Measurements from ENCODE around the gene RABEPK.
"Not testable (repeated sequence)": the region's sequence is repeated elsewhere in the genome, so short reads cannot be mapped to it uniquely, and the experiment has no call there.

Gene RABEPK

GRCh38 chr9:125195591-125195990 lies 4.8 kb upstream of the RABEPK start:
- not testable (repeated sequence) for DNase-seq

GRCh38 chr9:125202846-125203618 lies 2.7 kb downstream of the RABEPK start:
- DNase-seq, result no peak

GRCh38 chr9:125204477-125204876 lies 4.1 kb downstream of the RABEPK start:
- no peak for DNase-seq

- DNase-seq, result no peak
These were observed 13.8 kb downstream of the RABEPK start for GRCh38 chr9:125214186-125214585.

DNA sequence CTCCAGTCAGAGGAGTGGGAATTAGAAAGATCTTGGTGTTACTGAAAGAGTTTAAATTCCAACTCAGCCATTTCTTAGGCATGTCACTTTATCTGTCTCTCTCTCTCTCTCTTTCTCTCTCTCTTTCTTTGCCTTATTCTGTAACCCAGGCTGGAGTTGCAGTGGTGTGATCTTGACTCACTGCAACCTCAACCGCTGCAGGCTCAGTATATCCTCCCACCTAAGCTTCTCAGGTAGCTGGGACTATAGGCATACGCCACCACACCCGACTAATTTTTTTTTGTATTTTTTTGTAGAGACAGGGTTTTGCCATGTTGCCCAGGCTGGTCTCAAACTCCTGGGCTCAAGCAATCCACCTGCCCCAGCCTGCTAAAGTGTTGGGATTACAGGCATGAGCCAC lies 18.3 kb downstream of the RABEPK start:
- DNase-seq, result no peak

GRCh38 chr9:125224858-125225257 lies 24.5 kb downstream of the RABEPK start:
- DNase-seq, result not testable (repeated sequence)

- no peak for DNase-seq
These were observed 27.4 kb downstream of the RABEPK start for GRCh38 chr9:125227761-125228160.

DNA sequence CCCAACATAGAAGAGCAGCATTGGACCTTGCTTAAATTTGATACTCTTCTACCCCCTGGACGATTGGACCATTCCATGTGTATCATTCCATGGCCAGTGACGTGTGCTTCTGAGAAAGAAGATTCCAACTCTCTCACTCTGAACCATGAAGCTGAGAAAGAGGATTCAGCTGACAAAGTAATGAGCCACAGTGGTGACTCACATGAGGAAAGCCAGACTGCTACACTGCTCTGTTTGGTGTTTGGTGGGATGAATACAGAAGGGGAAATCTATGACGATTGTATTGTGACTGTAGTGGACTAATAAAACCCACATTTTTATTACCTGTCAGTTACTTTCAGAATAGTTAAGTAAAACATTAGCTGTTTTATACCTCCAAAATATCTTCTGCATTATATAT lies 33.3 kb downstream of the RABEPK start:
- DNase-seq, result peak; percentile 99

DNA sequence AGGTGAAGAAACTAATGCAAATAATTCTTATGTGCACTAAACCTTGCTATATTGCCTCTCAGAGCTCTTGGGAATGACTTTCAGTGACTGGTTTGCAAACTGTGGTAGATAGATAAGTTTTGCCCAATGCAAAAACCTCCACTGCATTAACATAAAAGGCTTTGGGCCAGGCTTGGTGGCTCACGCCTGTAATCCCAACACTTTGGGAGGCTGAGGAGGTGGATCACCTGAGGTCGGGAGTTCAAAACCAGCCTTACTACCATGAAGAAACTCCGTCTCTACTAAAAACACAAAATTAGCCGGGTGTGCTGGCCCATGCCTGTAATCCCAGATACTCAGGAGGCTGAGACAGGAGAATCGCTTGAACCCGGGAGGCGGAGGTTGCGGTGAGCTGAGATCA lies 33.8 kb downstream of the RABEPK start:
- not testable (repeated sequence) for DNase-seq

DNA sequence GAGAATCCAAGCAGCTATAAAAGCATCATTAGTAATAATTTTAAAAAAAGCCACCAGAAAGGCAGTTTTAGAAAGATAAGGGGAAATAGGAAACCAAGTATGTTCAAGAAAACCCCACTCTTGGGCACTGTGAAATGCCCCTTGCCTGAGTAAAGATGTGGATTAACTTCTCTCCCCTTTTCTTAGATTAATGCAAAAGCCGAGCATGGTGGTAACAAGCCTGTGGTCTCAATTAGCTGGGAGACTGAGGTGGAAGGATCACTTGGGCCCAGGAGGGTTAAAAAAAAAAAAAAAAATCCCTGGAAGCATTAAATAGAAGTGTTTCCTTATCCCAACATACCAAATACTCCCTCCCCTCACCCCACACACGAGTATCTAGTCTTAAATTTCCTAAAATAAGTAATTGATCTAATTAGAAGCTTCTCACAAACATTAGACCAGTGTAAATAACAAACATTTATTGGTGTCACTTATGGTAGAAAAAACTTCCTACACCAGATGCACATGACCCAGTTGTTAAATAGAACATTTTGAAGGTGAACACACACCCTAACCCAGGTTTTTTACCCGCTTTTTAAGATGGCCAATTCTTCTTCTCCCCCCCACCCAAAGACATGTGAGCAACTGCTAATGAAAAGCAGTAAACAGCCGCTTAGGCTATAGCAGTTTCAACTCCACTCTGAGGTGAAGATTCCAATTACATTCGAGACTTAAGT lies 35.6 kb downstream of the RABEPK start:
- DNase-seq, result no peak

GRCh38 chr9:125236520-125237159 lies 36.3 kb downstream of the RABEPK start:
- not testable (repeated sequence) for DNase-seq

DNA sequence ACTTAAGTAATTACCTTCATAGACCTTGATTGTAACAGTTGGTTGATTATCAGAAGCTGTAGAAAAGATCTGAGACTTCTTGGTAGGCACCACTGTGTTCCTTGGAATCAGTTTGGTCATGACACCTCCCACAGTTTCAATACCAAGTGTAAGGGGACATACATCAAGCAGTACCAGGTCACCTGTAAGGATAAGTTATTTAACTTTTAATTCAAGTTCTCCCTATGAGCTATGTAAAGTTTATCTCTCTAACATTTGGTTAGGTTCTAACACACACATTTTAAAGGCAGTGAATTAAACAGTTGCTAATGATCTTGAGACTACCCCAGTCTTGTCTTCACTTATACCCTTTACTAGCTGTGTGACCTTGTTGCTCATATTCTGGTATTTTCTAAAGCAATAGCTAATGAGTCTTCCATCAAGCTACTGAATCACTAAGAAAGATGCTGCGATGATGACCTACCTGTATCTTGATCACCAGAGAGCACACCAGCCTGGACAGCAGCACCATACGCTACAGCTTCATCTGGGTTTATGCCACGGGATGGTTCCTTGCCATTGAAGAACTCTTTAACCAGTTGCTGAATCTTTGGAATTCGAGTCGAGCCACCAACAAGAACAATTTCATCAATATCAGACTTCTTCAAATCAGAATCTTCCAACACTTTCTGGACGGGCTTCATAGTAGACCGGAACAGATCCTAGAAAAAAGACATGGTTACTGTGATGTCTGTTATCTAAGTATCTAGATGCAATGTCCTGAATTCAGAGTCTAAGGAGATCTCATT lies 38.0 kb downstream of the RABEPK start:
- no peak for DNase-seq

DNA sequence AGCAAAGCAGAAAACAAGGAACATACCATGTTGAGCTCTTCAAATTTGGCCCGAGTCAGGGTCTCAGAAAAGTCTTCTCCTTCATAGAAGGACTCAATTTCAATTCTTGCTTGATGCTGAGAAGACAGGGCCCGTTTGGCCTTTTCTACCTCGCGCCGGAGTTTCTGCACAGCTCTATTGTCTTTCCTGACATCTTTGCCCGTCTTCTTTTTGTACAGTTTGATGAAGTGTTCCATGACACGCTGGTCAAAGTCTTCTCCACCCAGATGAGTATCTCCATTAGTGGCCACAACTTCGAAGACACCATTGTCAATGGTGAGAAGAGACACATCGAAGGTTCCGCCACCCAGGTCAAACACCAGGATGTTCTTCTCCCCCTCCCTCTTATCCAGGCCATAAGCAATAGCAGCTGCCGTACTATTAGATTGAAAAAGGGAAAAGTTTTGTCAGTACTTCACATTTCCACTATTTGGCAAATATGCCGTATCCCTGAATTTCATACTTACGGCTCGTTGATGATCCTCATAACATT lies 38.6 kb downstream of the RABEPK start:
- no peak for DNase-seq

DNA sequence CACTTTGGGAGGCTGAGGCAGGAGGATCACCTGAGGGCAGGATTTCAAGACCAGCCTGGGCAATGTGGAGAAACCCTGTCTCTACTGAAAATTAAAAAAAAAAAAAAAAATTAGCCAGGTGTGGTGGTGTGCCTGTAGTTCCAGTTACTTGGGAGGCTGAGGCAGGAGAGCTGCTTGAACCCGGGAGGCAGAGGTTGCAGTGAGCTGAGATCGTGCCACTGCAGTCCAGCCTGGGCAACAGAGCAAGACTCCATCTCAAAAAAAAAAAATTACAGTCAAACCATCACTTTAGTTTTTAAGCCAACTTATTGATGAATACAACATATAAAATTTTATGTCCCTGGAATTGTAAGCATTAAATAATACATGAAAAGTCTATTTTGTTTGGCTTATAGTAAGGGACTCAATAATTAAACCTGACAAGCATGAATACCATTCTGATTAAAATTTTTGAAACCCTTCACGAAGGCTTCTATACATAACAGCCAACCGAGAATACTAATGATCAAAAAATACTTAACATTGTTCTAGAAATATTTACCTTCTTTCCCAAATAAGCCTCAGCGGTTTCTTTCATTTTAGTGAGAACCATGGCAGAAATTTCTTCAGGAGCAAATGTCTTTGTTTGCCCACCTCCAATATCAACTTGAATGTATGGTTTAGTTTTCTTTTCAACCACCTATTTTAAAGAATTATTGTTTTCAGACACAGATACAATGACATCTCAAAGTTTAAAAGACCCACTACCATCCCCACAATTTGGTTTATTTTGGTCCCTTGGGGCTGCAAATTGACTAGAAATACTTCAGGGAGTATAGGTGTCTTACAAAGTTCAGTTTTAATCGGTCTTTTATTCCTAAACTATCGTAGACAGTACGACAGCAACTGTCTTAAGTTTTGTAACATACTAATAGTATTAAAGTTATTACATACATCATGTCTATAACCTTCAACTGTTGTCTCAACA lies 39.6 kb downstream of the RABEPK start:
- DNase-seq, result no peak

GRCh38 chr9:125240649-125240999 lies 40.3 kb downstream of the RABEPK start:
- peak; percentile 20 for DNase-seq

- peak; percentile 99 for DNase-seq
These were observed 40.9 kb downstream of the RABEPK start, which contains the start of gene HSPA5 for GRCh38 chr9:125241000-125241862. Gene HSPA5 (minus strand): TSS chr9:125241343. CDS start chr9:125241126, 217 bp downstream.

- DNase-seq, result no peak
These were observed 41.8 kb downstream of the RABEPK start for GRCh38 chr9:125241863-125242739.

DNA sequence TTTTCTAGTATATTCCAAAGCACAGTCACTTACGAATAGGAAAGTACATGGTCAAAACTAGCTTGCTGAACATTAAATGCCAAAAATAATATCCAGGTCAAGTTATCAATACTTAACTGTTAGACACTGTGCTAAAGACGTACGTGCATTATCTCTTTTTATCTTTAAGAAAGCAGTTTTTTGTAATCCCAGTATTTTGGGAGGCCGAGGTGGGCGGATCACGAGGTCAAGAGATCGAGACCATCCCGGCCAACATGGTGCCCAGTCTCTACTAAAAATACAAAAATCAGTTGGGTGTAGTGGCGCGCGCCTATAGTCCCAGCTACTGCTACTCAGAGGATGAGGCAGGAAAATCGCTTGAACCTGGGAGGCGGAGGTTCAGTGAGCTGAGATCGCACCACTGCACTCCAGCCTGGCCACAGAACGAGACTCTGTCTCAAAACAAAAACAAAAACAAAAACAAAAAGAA lies 43.5 kb downstream of the RABEPK start:
- DNase-seq, result no peak

GRCh38 chr9:125246261-125246667 lies 45.9 kb downstream of the RABEPK start:
- DNase-seq, result no peak
